ENCODE measurements around the gene RRAGB. TPM values are rescaled to one million over a fixed set of nuclear protein-coding genes. Genes with fewer than 3 reads are reported as not detected.

Gene RRAGB
- total and polyA plus RNA-seq, 2 of the 4 experiments (the other 2 are of a cell fraction) = 9.1 to 15.1 TPM

GRCh38 chrX:55778322-55778721, 60.8 kb downstream of the RRAGB start:
- no peak overlapping the region for H2BK20ac ChIP-seq (ENCODE audit: low read depth, low read length)
- DNase-seq (peak; percentile 5), ATAC-seq (ENCODE audit: low read depth) (peak; percentile 77)
- no peak overlapping the region for H2AK5ac ChIP-seq (ENCODE audit: low read depth, low read length)
- no peaks in the 10 kb centered on the region for H3K9me1 ChIP-seq (ENCODE audit: insufficient read depth, low read length)
- H3K4me1 ChIP-seq (ENCODE audit: control insufficient read depth, insufficient read depth, low read length) = no peaks in the 10 kb centered on the region
- no peak overlapping the region for H3K9ac ChIP-seq (ENCODE audit: low read depth, low read length)
- H4K20me1 ChIP-seq (ENCODE audit: insufficient read depth, low read length) = no peaks in the 10 kb centered on the region
- intact Hi-C loops (cut with micrococcal nuclease) = no loop called here
- H3K56ac ChIP-seq (ENCODE audit: extremely low read depth, insufficient read depth, low read length) = no peak overlapping the region
- H4K5ac ChIP-seq (ENCODE audit: low read depth, low read length) = no peak overlapping the region
- no peak overlapping the region for H4K91ac ChIP-seq (ENCODE audit: insufficient read depth, low read depth, low read length)
- H3K4me2 ChIP-seq (ENCODE audit: low read depth, low read length) = no peak overlapping the region
- TF ChIP-seq USF2 (IDR thresholded peaks at IDR 0.05; ENCODE audit: low read depth, low read length) = no peak
- no peak for TF ChIP-seq MXI1 (IDR thresholded peaks at IDR 0.05; ENCODE audit: borderline replicate concordance, low read depth, low read length)
- no peak for TF ChIP-seq POLR2A (IDR thresholded peaks at IDR 0.05; ENCODE audit: low read depth, low read length)
- TF ChIP-seq BHLHE40 (IDR thresholded peaks at IDR 0.05; ENCODE audit: low read depth, low read length) = no peak
- TF ChIP-seq MAZ (IDR thresholded peaks at IDR 0.05; ENCODE audit: borderline replicate concordance, low read depth, low read length) = no peak
- TF ChIP-seq CHD1 (IDR thresholded peaks at IDR 0.05; ENCODE audit: low read depth, low read length) = no peak
- no peak for TF ChIP-seq ELK1 (IDR thresholded peaks at IDR 0.05; ENCODE audit: borderline replicate concordance, low read depth, low read length)
- no peak for TF ChIP-seq RAD21 (IDR thresholded peaks at IDR 0.05; ENCODE audit: low read length)
- no peak for TF ChIP-seq RCOR1 (IDR thresholded peaks at IDR 0.05; ENCODE audit: insufficient replicate concordance, low read length)
- no peak for TF ChIP-seq CEBPB (IDR thresholded peaks at IDR 0.05; ENCODE audit: low read depth, low read length)
- no peak for TF ChIP-seq SMC3 (IDR thresholded peaks at IDR 0.05; ENCODE audit: low read depth, low read length)
- no peak for TF ChIP-seq MAFK (IDR thresholded peaks at IDR 0.05; ENCODE audit: low read depth, low read length)
- TF ChIP-seq, protein P1, sequence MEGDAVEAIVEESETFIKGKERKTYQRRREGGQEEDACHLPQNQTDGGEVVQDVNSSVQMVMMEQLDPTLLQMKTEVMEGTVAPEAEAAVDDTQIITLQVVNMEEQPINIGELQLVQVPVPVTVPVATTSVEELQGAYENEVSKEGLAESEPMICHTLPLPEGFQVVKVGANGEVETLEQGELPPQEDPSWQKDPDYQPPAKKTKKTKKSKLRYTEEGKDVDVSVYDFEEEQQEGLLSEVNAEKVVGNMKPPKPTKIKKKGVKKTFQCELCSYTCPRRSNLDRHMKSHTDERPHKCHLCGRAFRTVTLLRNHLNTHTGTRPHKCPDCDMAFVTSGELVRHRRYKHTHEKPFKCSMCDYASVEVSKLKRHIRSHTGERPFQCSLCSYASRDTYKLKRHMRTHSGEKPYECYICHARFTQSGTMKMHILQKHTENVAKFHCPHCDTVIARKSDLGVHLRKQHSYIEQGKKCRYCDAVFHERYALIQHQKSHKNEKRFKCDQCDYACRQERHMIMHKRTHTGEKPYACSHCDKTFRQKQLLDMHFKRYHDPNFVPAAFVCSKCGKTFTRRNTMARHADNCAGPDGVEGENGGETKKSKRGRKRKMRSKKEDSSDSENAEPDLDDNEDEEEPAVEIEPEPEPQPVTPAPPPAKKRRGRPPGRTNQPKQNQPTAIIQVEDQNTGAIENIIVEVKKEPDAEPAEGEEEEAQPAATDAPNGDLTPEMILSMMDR (conservative IDR thresholded peaks at IDR 0.05; ENCODE audit: low read depth, low read length) = no peak
- no peak for TF ChIP-seq RFX5 (IDR thresholded peaks at IDR 0.05; ENCODE audit: low read depth, low read length)
- no peak for TF ChIP-seq FOS (IDR thresholded peaks at IDR 0.05; ENCODE audit: low read depth, low read length)
- POLR2A ChIA-PET (ENCODE audit: unreplicated experiment) = no interaction called here
- H3K23ac ChIP-seq (ENCODE audit: low read depth, low read length) = no peak overlapping the region
- no peaks in the 10 kb centered on the region for H3K36me3 ChIP-seq (ENCODE audit: control insufficient read depth, insufficient read depth, low read length)
- H3K4ac ChIP-seq (ENCODE audit: low read depth, low read length) = no peak overlapping the region
- no peaks in the 10 kb centered on the region for H3K79me1 ChIP-seq (ENCODE audit: low read depth in 1 of 2, low read length in 2 of 2)
- no peak overlapping the region for H2AFZ ChIP-seq (replicated peaks; ENCODE audit: low read length, poor library complexity)
- in situ Hi-C loops (cut with MboI; ENCODE audit: low sequenced_read_pairs) = no loop called here
- dilution Hi-C loops (cut with HindIII; ENCODE audit: low sequenced_read_pairs, unreplicated experiment) = no loop called here
- no peak overlapping the region for H3K14ac ChIP-seq (replicated peaks; ENCODE audit: low read depth, low read length)
- H2BK120ac ChIP-seq (ENCODE audit: low read depth, low read length) = no peak overlapping the region
- no peaks in the 10 kb centered on the region for H3K9me3 ChIP-seq (ENCODE audit: control insufficient read depth, insufficient read depth, low read length)
- H3K18ac ChIP-seq (ENCODE audit: low read depth, low read length) = no peak overlapping the region
- no TSS peak for BruUV-seq (replicated peaks)
- no peak overlapping the region for H3K4me3 ChIP-seq (ENCODE audit: insufficient read depth, low read depth, low read length)
- no peaks in the 10 kb centered on the region for H3K27me3 ChIP-seq (ENCODE audit: control insufficient read depth, insufficient read depth, low read length)
- H4K8ac ChIP-seq (ENCODE audit: low read depth in 2 of 2, low read length in 2 of 2) = no peak overlapping the region
- no peak overlapping the region for H2BK5ac ChIP-seq (ENCODE audit: low read depth, low read length, poor library complexity, severe bottlenecking)
- no peak overlapping the region for H2BK15ac ChIP-seq (ENCODE audit: low read depth, low read length)
- no peak overlapping the region for H2AK9ac ChIP-seq (replicated peaks; ENCODE audit: low read depth, low read length, poor library complexity)
- CTCF ChIA-PET = interaction anchor here (0.6 to 0.7 kb wide), 2 partner anchors 25 to 34 kb away, joined by 3 read pairs; no protein-coding TSS in a partner anchor
- no peak overlapping the region for H3K27ac ChIP-seq (ENCODE audit: insufficient read depth, low read length)
